NCI-H2029 (cell line): ENCODE measurements around the gene SLC25A21.
"Not testable (repeated sequence)": the region's sequence is repeated elsewhere in the genome, so short reads cannot be mapped to it uniquely, and the experiment has no call there.

Experiments used
- DNase-seq: peaks from one replicate; lab custom pipeline; 2025; lab: John Stamatoyannopoulos, UW

Gene SLC25A21

GRCh38 chr14:36822685-36823084, 349.7 kb downstream of the SLC25A21 start:
- DNase-seq: no peak

DNA sequence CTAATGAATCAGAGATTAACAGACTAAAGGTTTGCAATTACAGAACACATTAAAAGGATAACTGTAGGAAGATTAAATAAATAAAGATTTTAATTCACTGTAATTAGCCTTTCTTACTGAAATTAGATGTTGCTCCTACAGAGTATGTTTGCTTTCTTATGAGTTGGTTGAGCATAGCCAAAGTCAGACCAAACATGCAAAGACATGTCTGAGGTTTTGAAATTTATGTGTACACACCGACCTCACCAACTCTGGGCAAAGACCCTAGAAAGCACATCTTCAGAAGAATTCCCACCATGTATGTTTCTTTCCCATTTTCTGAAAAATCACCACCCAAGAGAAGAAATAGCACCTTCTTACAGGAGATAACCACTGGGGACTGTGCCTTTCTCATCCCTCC, 351.5 kb downstream of the SLC25A21 start:
- no peak for DNase-seq

DNA sequence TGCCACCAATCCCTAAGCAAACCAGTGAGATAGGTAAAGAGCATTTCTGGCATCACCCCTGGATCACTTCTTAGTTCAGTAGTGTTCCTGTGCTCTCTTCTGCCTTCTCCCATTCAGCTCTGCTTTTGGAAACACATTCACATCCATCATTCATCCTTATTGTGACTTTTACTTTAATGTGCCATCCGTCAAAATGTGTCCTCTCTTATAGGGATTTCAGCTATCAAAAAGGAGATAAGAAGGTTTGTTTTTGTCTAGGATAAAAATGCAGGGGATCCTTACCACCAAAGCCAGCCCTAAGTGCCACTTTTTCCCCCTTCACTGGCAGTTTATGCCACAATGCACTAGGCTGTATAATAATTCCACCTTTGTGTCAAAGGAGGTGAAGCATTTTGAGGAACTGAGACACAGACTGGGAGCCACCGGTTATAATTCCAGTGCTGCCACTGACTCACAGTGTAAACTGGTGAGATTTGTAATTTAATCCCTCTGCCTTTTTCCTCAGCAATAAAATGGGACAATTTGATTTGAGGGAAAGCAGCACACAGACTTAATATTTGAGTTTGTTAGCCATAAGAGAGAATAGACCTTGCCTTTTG, 352.2 kb downstream of the SLC25A21 start:
- peak; percentile 12 for DNase-seq

DNA sequence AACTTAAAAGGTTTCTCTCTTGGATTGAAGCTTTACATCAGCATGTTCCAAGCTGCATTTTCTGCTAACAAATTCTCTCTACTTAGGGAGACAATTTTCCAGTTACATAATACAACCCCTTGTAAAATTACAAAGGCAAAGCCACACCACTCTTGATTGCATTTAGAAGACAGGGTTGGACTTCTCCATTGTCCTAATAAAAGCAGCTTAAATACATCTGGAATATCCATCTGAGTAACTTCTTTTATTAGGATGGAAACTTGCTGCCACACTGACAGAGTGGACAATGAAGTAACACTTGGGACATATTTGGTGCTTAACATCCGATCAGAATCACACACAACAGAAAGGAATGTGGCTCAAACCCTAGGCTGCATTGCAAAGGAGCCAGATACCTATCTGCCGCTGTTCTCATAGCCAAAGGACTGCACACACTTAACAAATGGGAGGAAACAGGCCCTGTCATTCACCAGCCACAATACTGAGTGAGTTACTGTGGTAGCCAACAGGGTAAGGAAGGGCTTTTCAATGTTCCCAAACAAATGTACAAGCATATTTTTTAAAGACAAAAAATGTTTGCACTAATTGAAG, 353.5 kb downstream of the SLC25A21 start:
- no peak for DNase-seq

- no peak for DNase-seq
These were observed 354.2 kb downstream of the SLC25A21 start for GRCh38 chr14:36818246-36818645.

- no peak for DNase-seq
These were observed 355.1 kb downstream of the SLC25A21 start for GRCh38 chr14:36817071-36817930.

GRCh38 chr14:36816481-36816880, 355.9 kb downstream of the SLC25A21 start:
- no peak for DNase-seq

GRCh38 chr14:36814783-36815182, 357.6 kb downstream of the SLC25A21 start:
- DNase-seq: not testable (repeated sequence)

DNA sequence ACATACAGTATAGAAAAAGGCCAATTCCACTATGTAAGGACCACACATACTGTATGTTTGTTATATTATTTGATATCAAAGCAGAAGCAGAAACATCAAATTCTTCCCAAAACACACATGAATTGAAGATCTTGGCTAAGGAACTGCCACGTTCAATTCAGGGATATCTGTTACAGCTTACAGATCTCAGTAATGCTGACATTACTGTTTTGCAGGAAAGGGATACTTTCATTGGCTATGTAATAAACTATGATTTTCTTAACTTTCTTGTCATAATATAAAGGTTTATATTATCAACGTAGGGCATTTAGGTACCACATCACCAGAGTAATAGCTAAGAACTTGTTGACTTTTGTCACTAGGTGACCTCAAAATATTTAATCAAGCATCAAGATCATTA, 362.2 kb downstream of the SLC25A21 start:
- no peak for DNase-seq

DNA sequence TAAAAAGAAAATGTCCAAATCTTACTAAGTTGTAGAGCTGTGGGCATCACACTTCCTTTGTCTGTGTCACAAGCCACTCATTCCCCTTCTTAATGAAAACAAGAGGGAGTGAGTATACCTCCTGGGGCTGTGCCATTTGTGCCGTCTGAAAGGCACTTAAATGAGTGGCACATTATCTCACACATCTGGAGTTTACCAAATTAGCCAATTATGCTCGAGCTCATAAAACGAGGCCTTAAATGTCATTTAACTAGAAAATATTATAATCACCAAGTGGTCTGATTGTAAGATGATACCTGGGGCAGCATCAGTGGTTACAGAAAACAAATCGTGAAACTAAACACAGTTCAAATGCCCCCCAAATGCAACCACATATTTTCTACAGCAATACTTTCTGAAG, 364.7 kb downstream of the SLC25A21 start:
- no peak for DNase-seq

- DNase-seq: no peak
These were observed 367.3 kb downstream of the SLC25A21 start for GRCh38 chr14:36805131-36805559.

- DNase-seq: no peak
These were observed 374.8 kb downstream of the SLC25A21 start for GRCh38 chr14:36797634-36798033.

DNA sequence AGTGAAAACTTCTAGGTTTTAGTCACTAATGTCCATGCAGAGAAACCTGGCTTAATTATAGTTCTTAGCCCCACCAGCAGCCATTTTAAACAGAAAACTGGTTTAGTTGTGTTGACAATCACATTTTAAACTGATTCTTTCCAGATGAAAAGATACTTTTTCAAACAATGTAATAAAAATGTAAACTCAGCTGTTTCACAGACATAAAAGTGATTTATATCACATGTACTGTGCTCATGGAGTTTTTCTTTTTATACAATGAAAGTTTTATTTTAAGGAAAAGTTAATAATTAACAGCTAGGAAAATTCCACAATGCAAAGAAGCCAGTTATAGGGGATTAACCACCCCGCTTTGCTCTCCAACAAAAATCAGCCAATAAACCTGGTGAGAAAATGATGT, 381.0 kb downstream of the SLC25A21 start:
- no peak for DNase-seq

DNA sequence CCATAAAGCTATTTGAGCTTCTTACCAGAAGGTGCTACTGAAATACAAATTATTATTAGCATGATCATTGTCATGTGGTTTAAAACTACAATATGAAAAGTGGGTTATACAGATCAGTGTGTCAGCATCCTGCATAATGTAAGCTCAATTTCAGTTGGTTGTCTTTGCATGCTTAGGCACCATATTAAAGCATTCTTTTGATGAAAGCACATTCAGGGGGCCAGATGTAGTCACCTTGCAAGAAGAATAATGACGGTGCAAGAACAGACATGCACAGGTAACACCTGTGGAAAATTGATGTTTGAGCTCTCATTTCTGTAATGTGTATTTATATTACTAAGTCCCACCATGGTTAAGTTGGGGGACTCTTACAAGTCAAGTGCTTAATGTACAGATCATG, 386.9 kb downstream of the SLC25A21 start:
- no peak for DNase-seq

DNA sequence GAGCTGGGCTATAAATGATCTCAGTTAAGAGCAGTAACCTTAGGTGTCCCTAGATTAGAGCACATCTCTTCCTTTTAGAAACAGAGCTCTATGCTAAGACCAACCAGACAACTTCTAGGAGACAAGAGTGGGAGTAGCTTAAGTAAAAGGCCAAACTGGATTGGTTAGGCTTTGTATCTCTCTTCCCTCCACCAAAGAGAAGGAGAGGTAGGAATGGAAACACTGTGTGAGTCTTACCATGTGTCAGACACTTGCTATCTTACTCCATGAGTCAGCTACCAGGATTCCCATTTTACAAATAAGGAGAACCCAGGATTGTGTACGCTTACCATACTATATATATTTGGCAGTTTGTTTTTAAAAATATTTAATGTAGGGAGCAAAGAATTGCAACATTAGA, 387.9 kb downstream of the SLC25A21 start:
- no peak for DNase-seq

GRCh38 chr14:36781897-36782296, 390.5 kb downstream of the SLC25A21 start:
- no peak for DNase-seq

DNA sequence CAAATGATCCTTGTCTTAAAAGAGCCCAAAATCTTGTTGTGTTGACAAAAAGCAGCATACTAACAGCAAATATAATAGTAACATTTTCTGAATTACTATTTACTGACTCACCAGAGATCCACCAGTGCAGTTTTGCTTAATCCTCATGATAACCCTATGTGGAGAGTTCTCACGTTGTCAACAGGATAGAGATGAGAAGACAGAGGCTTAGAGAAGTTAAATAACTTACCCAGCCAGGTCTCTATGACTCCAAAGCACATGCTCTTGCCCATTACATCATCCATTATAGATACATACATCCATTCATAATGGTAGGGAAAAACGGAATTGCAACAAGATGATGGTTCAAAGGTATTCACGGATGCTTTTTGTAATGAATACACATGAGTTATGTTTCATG, 398.8 kb downstream of the SLC25A21 start:
- no peak for DNase-seq

DNA sequence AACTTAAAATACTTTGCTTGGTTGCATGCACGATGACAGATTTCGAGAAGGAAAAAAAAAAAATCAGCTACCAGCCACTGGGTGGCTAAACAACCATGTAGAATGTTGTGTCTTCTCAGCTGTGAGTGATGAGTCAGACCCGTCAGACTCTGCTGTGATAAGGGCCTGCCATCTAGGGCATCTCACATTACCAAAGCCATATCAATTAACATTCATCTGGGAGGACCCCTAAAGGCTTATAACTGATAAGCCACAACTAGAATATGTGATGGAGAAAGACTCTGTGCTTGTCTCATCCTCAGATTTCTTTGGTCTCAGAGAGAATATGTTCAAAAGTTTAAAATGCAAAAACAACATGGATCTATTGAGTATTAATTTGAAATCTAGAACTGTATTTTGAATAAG, 399.3 kb downstream of the SLC25A21 start:
- peak; percentile 56 for DNase-seq

DNA sequence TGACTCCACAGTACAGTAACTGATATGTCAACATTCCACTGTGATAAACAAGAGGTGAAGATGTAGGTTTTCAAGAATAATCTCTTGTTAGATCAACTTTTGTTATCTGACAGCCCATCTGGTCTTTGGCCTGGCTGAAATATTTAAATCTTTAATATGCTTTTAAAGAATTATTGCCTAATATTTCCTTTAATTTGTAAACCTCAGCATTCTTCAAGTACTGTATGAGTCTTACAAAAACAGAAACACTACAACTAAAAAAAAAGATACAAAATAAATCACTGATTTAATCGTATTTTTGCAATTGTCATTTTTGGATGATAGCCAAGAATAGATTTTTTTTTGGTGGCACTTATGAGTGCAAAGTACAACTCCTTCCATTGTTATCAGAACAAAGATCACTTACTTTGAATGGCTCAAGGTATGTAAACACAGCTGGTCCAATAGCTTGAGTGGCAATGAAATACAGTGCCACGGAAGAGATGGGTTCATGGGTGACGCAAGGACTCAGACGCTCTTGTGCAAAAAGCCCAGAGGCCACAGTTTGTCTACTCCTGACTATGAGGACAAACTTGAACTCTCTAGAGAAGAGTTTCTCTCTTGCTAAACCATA, 401.3 kb downstream of the SLC25A21 start:
- DNase-seq: peak; percentile 66

- DNase-seq: peak; percentile 23
These were observed 403.6 kb downstream of the SLC25A21 start for GRCh38 chr14:36768638-36769337.

DNA sequence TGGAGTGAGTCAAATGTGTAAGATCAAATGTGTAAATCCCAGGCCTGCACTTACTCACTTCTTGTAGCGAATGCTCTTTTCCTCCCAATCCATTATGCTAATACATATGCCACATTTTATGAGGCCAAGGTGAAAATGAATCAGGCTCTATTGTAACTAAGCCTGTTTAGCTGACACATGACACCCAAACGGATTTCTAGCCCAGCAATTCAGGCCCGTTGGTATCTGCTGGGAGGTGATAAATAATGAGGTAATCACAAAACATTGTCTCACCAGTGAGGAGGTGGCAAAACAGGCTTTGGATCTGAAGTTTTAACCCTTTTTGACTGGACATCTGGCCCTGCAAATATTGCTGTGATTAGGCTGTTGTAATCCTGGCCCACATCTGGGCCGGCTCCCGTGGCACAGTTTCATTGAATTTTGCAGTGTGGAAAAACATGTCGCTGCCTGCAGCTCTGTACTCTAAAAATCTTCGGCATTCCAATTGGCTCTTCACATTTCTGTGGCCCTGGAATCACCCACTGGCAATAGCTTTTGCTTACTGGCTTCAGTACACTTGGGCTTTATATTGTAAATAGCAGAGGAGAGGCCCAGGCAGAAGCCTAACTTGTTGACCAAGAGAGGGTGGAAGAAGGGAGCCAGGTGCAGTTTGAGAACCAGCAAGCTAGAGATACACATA, 404.7 kb downstream of the SLC25A21 start:
- peak; percentile 88 for DNase-seq

GRCh38 chr14:36766974-36767373, 405.4 kb downstream of the SLC25A21 start:
- no peak for DNase-seq
